SU-DHL-6 (cell line): ENCODE results near the gene INTS1.
"Not testable (repeated sequence)": the region's sequence is repeated elsewhere in the genome, so short reads cannot be mapped to it uniquely, and the experiment has no call there.

Source experiments
- EZH2phosphoT487 ChIP-seq: fragments of 200-600 bp; sonication (generic), shearing (Covaris generic); conservative IDR thresholded peaks from 2 replicates; pipeline ENCODE4 v1.6.1; 2018; ENCODE audit warnings: mild to moderate bottlenecking, antibody characterized with exemption, low read length, moderate library complexity, mixed read lengths
- TF ChIP-seq, protein P1 (sequence below): fragments of 200-600 bp; sonication (generic); IDR thresholded peaks from one replicate; pipeline ENCODE4 v1.5.1; 2017; ENCODE audit warnings: antibody characterized with exemption, mild to moderate bottlenecking, low read length, moderate library complexity; ENCODE audit not compliant: insufficient read depth, poor library complexity, severe bottlenecking

DNA sequence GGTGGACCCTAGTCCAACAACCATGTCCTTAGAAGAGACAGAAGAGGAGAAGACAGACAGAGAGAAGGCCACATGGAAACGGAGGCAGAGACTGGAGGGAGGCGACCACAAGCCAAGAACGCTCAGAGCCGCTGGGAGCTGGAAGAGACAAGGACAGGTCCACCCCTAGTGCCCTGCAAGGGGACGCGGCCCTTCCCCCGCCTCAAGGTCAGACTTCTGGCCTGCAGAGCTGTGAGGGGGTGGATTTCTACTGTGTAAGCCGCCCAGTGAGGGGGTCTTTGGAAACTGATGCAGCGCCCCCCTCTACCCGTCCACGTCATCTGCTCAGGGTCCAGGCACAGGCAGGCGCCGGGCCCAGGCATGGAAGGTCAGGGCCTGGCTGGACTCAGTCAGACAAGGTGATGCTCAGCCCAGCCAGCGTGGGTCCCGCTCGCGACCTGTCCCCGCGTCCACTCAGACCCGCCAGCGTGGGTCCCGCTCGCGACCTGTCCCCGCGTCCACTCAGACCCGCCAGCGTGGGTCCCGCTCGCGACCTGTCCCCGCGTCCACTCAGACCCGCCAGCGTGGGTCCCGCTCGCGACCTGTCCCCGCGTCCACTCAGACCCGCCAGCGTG is 60.5 kb downstream of the INTS1 start:
- TF ChIP-seq, protein P1, sequence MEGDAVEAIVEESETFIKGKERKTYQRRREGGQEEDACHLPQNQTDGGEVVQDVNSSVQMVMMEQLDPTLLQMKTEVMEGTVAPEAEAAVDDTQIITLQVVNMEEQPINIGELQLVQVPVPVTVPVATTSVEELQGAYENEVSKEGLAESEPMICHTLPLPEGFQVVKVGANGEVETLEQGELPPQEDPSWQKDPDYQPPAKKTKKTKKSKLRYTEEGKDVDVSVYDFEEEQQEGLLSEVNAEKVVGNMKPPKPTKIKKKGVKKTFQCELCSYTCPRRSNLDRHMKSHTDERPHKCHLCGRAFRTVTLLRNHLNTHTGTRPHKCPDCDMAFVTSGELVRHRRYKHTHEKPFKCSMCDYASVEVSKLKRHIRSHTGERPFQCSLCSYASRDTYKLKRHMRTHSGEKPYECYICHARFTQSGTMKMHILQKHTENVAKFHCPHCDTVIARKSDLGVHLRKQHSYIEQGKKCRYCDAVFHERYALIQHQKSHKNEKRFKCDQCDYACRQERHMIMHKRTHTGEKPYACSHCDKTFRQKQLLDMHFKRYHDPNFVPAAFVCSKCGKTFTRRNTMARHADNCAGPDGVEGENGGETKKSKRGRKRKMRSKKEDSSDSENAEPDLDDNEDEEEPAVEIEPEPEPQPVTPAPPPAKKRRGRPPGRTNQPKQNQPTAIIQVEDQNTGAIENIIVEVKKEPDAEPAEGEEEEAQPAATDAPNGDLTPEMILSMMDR: not testable (repeated sequence)
- not testable (repeated sequence) for TF ChIP-seq EZH2phosphoT487
